Measurements from ENCODE around the gene ZNF583. TPM values are rescaled to one million over a fixed set of nuclear protein-coding genes. Genes with fewer than 3 reads are reported as not detected.

The ZNF583 gene
- total and polyA plus RNA-seq, 2 of the 13 experiments (the other 11 are each of a cell fraction or from before 2014, with no cell fraction given), result 0.65 to 5.3 TPM

GRCh38 chr19:56403764-56404704 is at the start of gene ZNF583 (continued):
- TF ChIP-seq STAT6 (CRISPR knock-in tag; IDR thresholded peaks at IDR 0.05; ENCODE audit: borderline replicate concordance) (no peak; the same call in 1 of the 2 replicates), CREB3 (CRISPR knock-in tag; IDR thresholded peaks at IDR 0.05) (no peak), PPARG (CRISPR knock-in tag; conservative IDR thresholded peaks at IDR 0.05) (no peak), NR0B2 (CRISPR knock-in tag; IDR thresholded peaks at IDR 0.05) (no peak), ZNF563 (CRISPR knock-in tag; IDR thresholded peaks at IDR 0.05) (peak; percentile 89; the same call in 1 of the 2 replicates), ZNF484 (CRISPR knock-in tag; IDR thresholded peaks at IDR 0.05; ENCODE audit: borderline replicate concordance, low read depth) (no peak), ZFAT (CRISPR knock-in tag; conservative IDR thresholded peaks at IDR 0.05) (0 out of 2 replicates have a peak, but pooled peaks have one; percentile 53), ZFP1 (CRISPR knock-in tag; IDR thresholded peaks at IDR 0.05) (no peak), ZNF775 (CRISPR knock-in tag; IDR thresholded peaks at IDR 0.05; ENCODE audit: borderline replicate concordance) (peak; percentile 59; the same call in 1 of the 2 replicates), POGK (CRISPR knock-in tag; conservative IDR thresholded peaks at IDR 0.05) (peak; percentile 54; the same call in 1 of the 2 replicates), ZNF580 (CRISPR knock-in tag; IDR thresholded peaks at IDR 0.05; ENCODE audit: borderline replicate concordance, low read depth) (no peak), FOXP1 (IDR thresholded peaks at IDR 0.05) (no peak), FOXP1 (CRISPR knock-in tag; IDR thresholded peaks at IDR 0.05) (no peak), LRRFIP1 (CRISPR knock-in tag; conservative IDR thresholded peaks at IDR 0.05) (no peak), ZNF460 (CRISPR knock-in tag; IDR thresholded peaks at IDR 0.05; ENCODE audit: borderline replicate concordance) (no peak), IRX3 (CRISPR knock-in tag; IDR thresholded peaks at IDR 0.05; ENCODE audit: borderline replicate concordance, low read depth) (no peak), ETS1 (CRISPR knock-in tag; IDR thresholded peaks at IDR 0.05) (0 out of 2 replicates have a peak, but pooled peaks have one; percentile 60)

Measured in HepG2 (cell line).